Mesenchymal stem cell (in vitro differentiated cells and primary cell): ENCODE data around the gene LRP6.

ENCODE experiments used
- DNase-seq: peaks from one replicate; pipeline ENCODE4 v3.0.0-alpha.2; 2013
- H2AFZ ChIP-seq: one replicate; pipeline ENCODE4 v1.6.1; 2013; ENCODE audit warnings: low read depth, mild to moderate bottlenecking, control low read depth, inconsistent platforms, low read length, moderate library complexity
- H2AK5ac ChIP-seq: 2 replicates; pipeline ENCODE4 v1.6.1; 2013; ENCODE audit warnings: low read length, moderate library complexity, mild to moderate bottlenecking, inconsistent platforms; ENCODE audit not compliant: severe bottlenecking
- H2BK120ac ChIP-seq: one replicate; pipeline ENCODE4 v1.6.1; 2013; ENCODE audit warnings: low read depth, mild to moderate bottlenecking, inconsistent platforms, low read length, moderate library complexity
- H2BK12ac ChIP-seq, 2 experiments: one replicate each; pipeline ENCODE4 v1.6.1; 2013; ENCODE audit warnings: inconsistent platforms in 2 of 2, low read length in 2 of 2, mild to moderate bottlenecking in 2 of 2, moderate library complexity in 2 of 2, control low read depth in 1 of 2
- H2BK15ac ChIP-seq: one replicate; pipeline ENCODE4 v1.6.1; 2013; ENCODE audit warnings: mild to moderate bottlenecking, low read depth, inconsistent platforms; ENCODE audit not compliant: poor library complexity, severe bottlenecking
- H2BK5ac ChIP-seq: 2 replicates; pipeline ENCODE4 v1.6.1; 2013; ENCODE audit warnings: low read depth, mild to moderate bottlenecking, low read length, control low read depth, inconsistent platforms; ENCODE audit not compliant: poor library complexity, severe bottlenecking
- H3K14ac ChIP-seq, 2 experiments: one replicate each; pipeline ENCODE4 v1.6.1; 2013; ENCODE audit warnings: inconsistent platforms in 2 of 2, low read length in 2 of 2, control low read depth in 1 of 2, mild to moderate bottlenecking in 1 of 2, moderate library complexity in 1 of 2
- H3K18ac ChIP-seq, 2 experiments: one replicate each; pipeline ENCODE4 v1.6.1; 2013; ENCODE audit warnings: inconsistent platforms in 2 of 2, low read length in 2 of 2, control low read depth in 1 of 2, low read depth in 1 of 2, mild to moderate bottlenecking in 1 of 2
- H3K23ac ChIP-seq, 2 experiments: one replicate each; pipeline ENCODE4 v1.6.1; 2013; ENCODE audit warnings: inconsistent platforms in 2 of 2, low read length in 2 of 2, mild to moderate bottlenecking in 2 of 2, moderate library complexity in 2 of 2, control low read depth in 1 of 2
- H3K27ac ChIP-seq: 2 replicates; pipeline ENCODE4 v1.5.1; 2013; ENCODE audit warnings: mild to moderate bottlenecking, moderate library complexity, low read length, control low read depth, inconsistent platforms; ENCODE audit not compliant: poor library complexity, severe bottlenecking
- H3K27me3 ChIP-seq, 2 experiments: 2 replicates each; pipeline versions ENCODE4 v1.6.1 to v1.7.0; 2013; ENCODE audit warnings: low read length in 2 of 2, mild to moderate bottlenecking in 2 of 2, moderate library complexity in 2 of 2, control low read depth in 1 of 2, inconsistent platforms in 1 of 2; ENCODE audit not compliant: control insufficient read depth in 1 of 2, insufficient read depth in 1 of 2
- H3K36me3 ChIP-seq, 2 experiments: 2 replicates each; pipeline versions ENCODE4 v1.6.1 to v1.7.0; 2013; ENCODE audit warnings: low read length in 2 of 2, control low read depth in 1 of 2, inconsistent platforms in 1 of 2, low read depth in 1 of 2, mild to moderate bottlenecking in 1 of 2; ENCODE audit not compliant: insufficient read depth in 2 of 2, control insufficient read depth in 1 of 2
- H3K4ac ChIP-seq, 2 experiments: one replicate each; pipeline ENCODE4 v1.6.1; 2013; ENCODE audit warnings: inconsistent platforms in 2 of 2, low read length in 2 of 2, mild to moderate bottlenecking in 2 of 2, moderate library complexity in 2 of 2, control low read depth in 1 of 2, low read depth in 1 of 2
- H3K4me1 ChIP-seq: 2 replicates; pipeline ENCODE4 v1.6.1; 2013; ENCODE audit warnings: low read depth, low read length, control low read depth; ENCODE audit not compliant: control insufficient read depth, insufficient read depth
- H3K4me2 ChIP-seq: 2 replicates; pipeline ENCODE4 v1.6.1; 2013; ENCODE audit warnings: low read length, mild to moderate bottlenecking, inconsistent platforms; ENCODE audit not compliant: poor library complexity, severe bottlenecking
- H3K4me3 ChIP-seq, 2 experiments: 2 replicates each; pipeline versions ENCODE4 v1.5.1 to v1.7.0; 2013; ENCODE audit warnings: low read length in 2 of 2, mild to moderate bottlenecking in 2 of 2, control low read depth in 1 of 2, low read depth in 1 of 2; ENCODE audit not compliant: insufficient read depth in 1 of 2
- H3K79me1 ChIP-seq: replicated peaks from 2 replicates; pipeline ENCODE4 v1.6.1; 2013; ENCODE audit warnings: mild to moderate bottlenecking, control low read depth, low read length, inconsistent platforms; ENCODE audit not compliant: poor library complexity, severe bottlenecking
- H3K9ac ChIP-seq: 2 replicates; pipeline ENCODE4 v1.7.0; 2013; ENCODE audit warnings: mild to moderate bottlenecking, low read length, moderate library complexity
- H3K9me3 ChIP-seq: 2 replicates; pipeline ENCODE4 v1.7.0; 2013; ENCODE audit warnings: mild to moderate bottlenecking, low read length; ENCODE audit not compliant: control insufficient read depth
- H4K8ac ChIP-seq: one replicate; pipeline ENCODE4 v1.6.1; 2013; ENCODE audit warnings: inconsistent platforms, mild to moderate bottlenecking, low read length, moderate library complexity
- H4K91ac ChIP-seq: one replicate; pipeline ENCODE4 v1.6.1; 2013; ENCODE audit warnings: mild to moderate bottlenecking, low read length, inconsistent platforms
- WGBS: methylation state at CpG from one replicate; pipeline ENCODE4 v1.1.7; 2013; ENCODE audit warnings: mixed read lengths; 5-methylcytosine and 5-hydroxymethylcytosine counted together

LRP6 gene

DNA sequence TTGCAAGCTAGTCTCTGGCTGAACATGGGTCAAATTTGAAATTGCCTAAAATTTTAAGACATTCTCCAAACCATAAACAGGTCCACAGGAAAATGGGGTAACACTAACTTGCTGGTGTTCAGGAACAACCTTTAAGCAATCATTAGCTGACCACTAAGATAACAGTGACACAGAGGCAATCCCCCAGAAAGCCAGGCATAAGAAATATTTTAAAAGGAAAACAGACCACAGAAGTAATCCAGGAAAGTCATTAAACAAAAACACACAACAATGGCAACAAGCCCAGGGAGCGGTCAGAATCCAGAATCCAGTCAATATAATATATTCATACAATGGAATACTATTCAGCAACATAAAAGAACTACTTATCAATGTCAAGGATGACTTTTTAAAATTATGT is 59.1 kb downstream of the LRP6 start:
- H2BK15ac ChIP-seq = no peak overlapping the region
- no CpG with 5 or more reads among the region's 1 CpG for WGBS
- no peaks in the 10 kb centered on the region for H3K27me3 ChIP-seq
- H2AK5ac ChIP-seq = no peak overlapping the region
- no peak overlapping the region for H3K27ac ChIP-seq
- no peak overlapping the region for H4K91ac ChIP-seq
- H4K8ac ChIP-seq = no peak overlapping the region
- H3K36me3 ChIP-seq = peaks cover 0 to 3% of the 10 kb centered on the region in 2 experiments
- H3K4me2 ChIP-seq = no peak overlapping the region
- H2BK5ac ChIP-seq = no peak overlapping the region
- H3K18ac ChIP-seq = no peak overlapping the region
- no peak overlapping the region for H3K4ac ChIP-seq
- H3K4me1 ChIP-seq = peaks cover 4% of the 10 kb centered on the region
- H3K4me3 ChIP-seq = no peak overlapping the region
- no peaks in the 10 kb centered on the region for H3K9me3 ChIP-seq
- H2AFZ ChIP-seq = no peak overlapping the region
- H3K23ac ChIP-seq = no peak overlapping the region
- peaks cover 15% of the 10 kb centered on the region for H3K79me1 ChIP-seq
- H2BK120ac ChIP-seq = no peak overlapping the region
- H2BK12ac ChIP-seq = no peak overlapping the region
- no peak overlapping the region for H3K9ac ChIP-seq
- no peak for DNase-seq
- H3K14ac ChIP-seq = no peak overlapping the region

- Histone ChIP-seq H3K18ac (no peak overlapping the region), H2BK15ac (no peak overlapping the region), H2BK12ac (no peak overlapping the region), H2BK120ac (no peak overlapping the region), H3K9ac (no peak overlapping the region), H3K36me3 (peaks cover 4 to 9% of the 10 kb centered on the region in 2 experiments), H3K79me1 (peaks cover 18% of the 10 kb centered on the region), H2BK5ac (no peak overlapping the region), H4K91ac (no peak overlapping the region), H3K23ac (no peak overlapping the region), H3K4me1 (peaks cover 3% of the 10 kb centered on the region), H3K9me3 (no peaks in the 10 kb centered on the region), H3K27me3 (no peaks in the 10 kb centered on the region), H3K14ac (no peak overlapping the region), H2AFZ (no peak overlapping the region), H3K27ac (no peak overlapping the region), H3K4ac (no peak overlapping the region), H4K8ac (no peak overlapping the region), H3K4me2 (no peak overlapping the region), H2AK5ac (no peak overlapping the region), H3K4me3 (no peak overlapping the region)
- WGBS = 93% methylated on average over 3 of the region's 5 CpGs
- DNase-seq = no peak
Measured at GRCh38 chr12:12206776-12207388, 60.0 kb downstream of the LRP6 start.

GRCh38 chr12:12202747-12203146 is 64.1 kb downstream of the LRP6 start:
- Histone ChIP-seq H3K27ac (no peak overlapping the region), H2BK15ac (no peak overlapping the region), H3K79me1 (peaks cover 19% of the 10 kb centered on the region), H4K91ac (no peak overlapping the region), H2AK5ac (no peak overlapping the region), H2AFZ (no peak overlapping the region), H3K4me3 (no peak overlapping the region), H3K18ac (no peak overlapping the region), H2BK5ac (no peak overlapping the region), H3K9me3 (peaks cover 5% of the 10 kb centered on the region), H3K4me2 (no peak overlapping the region), H3K14ac (no peak overlapping the region), H3K36me3 (peaks cover 6 to 24% of the 10 kb centered on the region in 2 experiments), H4K8ac (no peak overlapping the region), H3K27me3 (no peaks in the 10 kb centered on the region), H3K4me1 (peaks cover 3% of the 10 kb centered on the region), H3K4ac (no peak overlapping the region), H2BK12ac (no peak overlapping the region), H3K9ac (no peak overlapping the region), H2BK120ac (no peak overlapping the region), H3K23ac (no peak overlapping the region)
- DNase-seq = no peak
- WGBS = 100% methylated on average over 1 of the region's 1 CpG

DNA sequence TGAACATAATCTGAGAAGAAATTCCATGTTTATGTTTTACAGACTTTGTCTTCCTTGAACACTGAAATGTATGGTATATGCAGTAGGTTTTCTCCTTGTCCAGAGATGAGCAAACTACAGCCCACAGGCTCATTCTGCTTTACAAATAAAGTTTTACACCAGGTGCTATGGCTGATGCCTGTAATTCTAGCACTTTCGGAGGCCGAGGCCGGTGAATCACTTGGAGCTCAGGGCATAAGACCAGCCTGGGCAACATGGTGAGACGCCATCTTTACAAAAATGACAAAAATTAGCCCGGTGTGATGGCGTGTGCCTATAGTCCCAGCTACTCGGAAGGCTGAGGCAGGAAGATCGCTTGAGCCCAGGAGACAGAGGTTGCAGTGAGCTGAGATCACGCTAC is 64.7 kb downstream of the LRP6 start:
- DNase-seq = no peak
- H4K8ac ChIP-seq = no peak overlapping the region
- H3K9me3 ChIP-seq = peaks cover 11% of the 10 kb centered on the region
- no peak overlapping the region for H3K18ac ChIP-seq
- H4K91ac ChIP-seq = no peak overlapping the region
- H3K4ac ChIP-seq = no peak overlapping the region
- H2BK12ac ChIP-seq = no peak overlapping the region
- WGBS = 98% methylated on average over 8 of the region's 9 CpGs
- H2AFZ ChIP-seq = no peak overlapping the region
- no peak overlapping the region for H2BK120ac ChIP-seq
- no peak overlapping the region for H3K23ac ChIP-seq
- no peak overlapping the region for H2BK5ac ChIP-seq
- H3K36me3 ChIP-seq = peaks cover 8 to 27% of the 10 kb centered on the region in 2 experiments
- H2BK15ac ChIP-seq = no peak overlapping the region
- H2AK5ac ChIP-seq = no peak overlapping the region
- no peak overlapping the region for H3K4me3 ChIP-seq
- no peak overlapping the region for H3K4me2 ChIP-seq
- peaks cover 1% of the 10 kb centered on the region for H3K4me1 ChIP-seq
- no peak overlapping the region for H3K14ac ChIP-seq
- H3K27me3 ChIP-seq = no peaks in the 10 kb centered on the region
- H3K27ac ChIP-seq = no peak overlapping the region
- H3K79me1 ChIP-seq = peaks cover 18% of the 10 kb centered on the region
- no peak overlapping the region for H3K9ac ChIP-seq
